K562 (cell line): ENCODE results near the gene ABCA13. TPM values are rescaled to one million over a fixed set of nuclear protein-coding genes. Genes with fewer than 3 reads are reported as not detected.

Experiments
- ATAC-seq: fragments of 200-7000 bp; cut with Tn5 transposase; 3 replicates; pipeline ENCODE4 v1.9.1; 2020; ENCODE audit warnings: moderate library complexity
- BruUV-seq: library from RNA; stranded (reverse); fragments of 400-500 nt; replicated peaks from 2 replicates; lab custom pipeline; 2021; lab: Mats Ljungman, UMichigan
- CTCF ChIA-PET: fragments of 300-600 bp; formaldehyde crosslinking; extraction: SDS; loops from one replicate; lab custom pipeline; 2021; ENCODE audit warnings: low intra/inter-chr PET ratio; lab: Yijun Ruan, JAX
- POLR2A ChIA-PET: fragments of 300-600, 350-650 bp; sonication (Branson Sonifier 250); formaldehyde crosslinking; extraction: SDS; loops from one replicate; lab custom pipeline; 2021; ENCODE audit warnings: antibody characterized with exemption, inconsistent platforms; lab: Yijun Ruan, JAX
- DNase-seq, 4 experiments: peaks; one replicate each; pipeline versions ENCODE4 v3.0.0 to v3.0.0-alpha.2; 2011 to 2018; ENCODE audit warnings: low spot score in 3 of 4, mixed read lengths in 3 of 4; ENCODE audit errors: extremely low read depth in 1 of 4
- FAIRE-seq: peaks from 2 replicates; lab custom pipeline; 2011; peaks lifted over from hg19 to GRCh38; lab: Jason Lieb, UNC
- H2AFZ ChIP-seq: 2 replicates; pipeline ENCODE4 v1.6.0; 2011; ENCODE audit warnings: low read depth, low read length, control low read depth, inconsistent platforms
- H3K27ac ChIP-seq: fragments of 200-600 bp; 3 replicates; pipeline ENCODE4 v1.8.0; 2011; ENCODE audit warnings: low read depth, mild to moderate bottlenecking, control low read depth, inconsistent platforms, low read length, moderate library complexity, mixed read lengths; ENCODE audit errors: extremely low read depth
- H3K27me3 ChIP-seq, 2 experiments: fragments of 300-600 bp in 1 of 2; 2 replicates in 1 of 2; 3 replicates in 1 of 2; pipeline versions ENCODE4 v1.6.0 to v1.8.0; 2011; ENCODE audit warnings: inconsistent platforms in 2 of 2, low read length in 2 of 2, mild to moderate bottlenecking in 1 of 2, mixed read lengths in 1 of 2, moderate library complexity in 1 of 2; ENCODE audit not compliant: control insufficient read depth in 2 of 2, insufficient read depth in 2 of 2
- H3K36me3 ChIP-seq: fragments of 300-600 bp; 3 replicates; pipeline ENCODE4 v1.8.0; 2011; ENCODE audit warnings: mild to moderate bottlenecking, low read length, inconsistent platforms; ENCODE audit not compliant: control insufficient read depth, insufficient read depth
- H3K4me1 ChIP-seq, 2 experiments: fragments of 200-600 bp in 1 of 2; replicated peaks in 1 of 2; 2 replicates in 1 of 2; 3 replicates in 1 of 2; pipeline versions ENCODE4 v1.5.1 to v1.8.0; 2011; ENCODE audit warnings: inconsistent platforms in 2 of 2, low read length in 2 of 2, mild to moderate bottlenecking in 1 of 2, mixed read lengths in 1 of 2, moderate library complexity in 1 of 2; ENCODE audit not compliant: control insufficient read depth in 2 of 2, insufficient read depth in 2 of 2
- H3K4me2 ChIP-seq: 2 replicates; pipeline ENCODE4 v1.6.1; 2011; ENCODE audit warnings: low read length, control low read depth, inconsistent platforms, mixed read lengths; ENCODE audit not compliant: insufficient read depth
- H3K4me3 ChIP-seq: fragments of 200-600 bp; sonication (generic), shearing (Covaris generic); 2 replicates; pipeline ENCODE4 v1.5.1; 2016; ENCODE audit warnings: control low read depth, inconsistent platforms
- H3K79me2 ChIP-seq: fragments of 200-600 bp; 3 replicates; pipeline ENCODE4 v1.8.0; 2011; ENCODE audit warnings: low read length, inconsistent platforms; ENCODE audit not compliant: control insufficient read depth, insufficient read depth
- H3K9ac ChIP-seq, 2 experiments: 2 replicates each; pipeline versions ENCODE4 v1.6.0 to v1.6.1; 2011; ENCODE audit warnings: low read depth in 2 of 2, low read length in 2 of 2, control low read depth in 1 of 2, inconsistent platforms in 1 of 2, mild to moderate bottlenecking in 1 of 2, mixed read lengths in 1 of 2; ENCODE audit not compliant: insufficient read depth in 1 of 2
- H3K9me1 ChIP-seq: one replicate; pipeline ENCODE4 v1.6.0; 2011; ENCODE audit warnings: inconsistent platforms, mild to moderate bottlenecking, low read length, moderate library complexity; ENCODE audit not compliant: control insufficient read depth, insufficient read depth
- H3K9me3 ChIP-seq: replicated peaks from 2 replicates; pipeline ENCODE4 v1.5.1; 2011; ENCODE audit warnings: low read depth, low read length, inconsistent platforms; ENCODE audit not compliant: control insufficient read depth, insufficient read depth
- H4K20me1 ChIP-seq: replicated peaks from 2 replicates; pipeline ENCODE4 v1.6.1; 2011; ENCODE audit warnings: low read length, inconsistent platforms, mixed read lengths; ENCODE audit not compliant: control insufficient read depth, insufficient read depth
- ATF1 ChIP-seq, 2 experiments: fragments of 450-650 bp in 1 of 2; IDR thresholded peaks; 2 replicates each; pipeline ENCODE4 v1.6.1; 2016; ENCODE audit warnings: missing compliant biosample characterization in 1 of 2, missing genetic modification characterization in 1 of 2
- CXXC5 ChIP-seq: fragments of 250-450 bp; sonication (Bioruptor Pico); IDR thresholded peaks from 2 replicates; pipeline ENCODE4 v1.8.0; 2022; ENCODE audit warnings: inconsistent platforms, mild to moderate bottlenecking, moderate library complexity
- NFIX ChIP-seq: fragments of 250-450 bp; sonication (Bioruptor Pico); IDR thresholded peaks from 2 replicates; pipeline ENCODE4 v1.4.0; 2020; ENCODE audit warnings: low read depth, mild to moderate bottlenecking, moderate library complexity
- TAF7 ChIP-seq: fragments of 450-650 bp; IDR thresholded peaks from 2 replicates; pipeline ENCODE4 v1.6.1; 2016; ENCODE audit warnings: missing genetic modification characterization, missing compliant biosample characterization
- TCF7L2 ChIP-seq: fragments of 150-350 bp; IDR thresholded peaks from 2 replicates; pipeline ENCODE4 v1.6.1; 2016; ENCODE audit warnings: low read depth, mild to moderate bottlenecking, low read length, moderate library complexity
- ZHX1 ChIP-seq: fragments of 150-350 bp; conservative IDR thresholded peaks from 2 replicates; pipeline ENCODE4 v1.6.1; 2014; ENCODE audit warnings: low read length
- ZNF589 ChIP-seq: fragments of 200-800 bp; sonication (Bioruptor generic); IDR thresholded peaks from 2 replicates; pipeline ENCODE4 v1.6.1; 2016; ENCODE audit warnings: low read depth, missing genetic modification characterization, missing compliant biosample characterization
- in situ Hi-C: fragments of 300-500 bp; cut with MboI; formaldehyde crosslinking; loops from 4 replicates; pipeline ENCODE4 v1.15.0; 2018; ENCODE audit warnings: inconsistent platforms, mixed read lengths
- intact Hi-C: fragments of 100-400 bp; cut with micrococcal nuclease; formaldehyde crosslinking; loops from 2 replicates; pipeline ENCODE4 v1.14.2; 2022
- polyA plus RNA-seq, 8 experiments: library from polyadenylated mRNA; depleted of rRNA in 4 of 8; stranded (reverse) in 5 of 8; unstranded in 3 of 8; fragments of >200 nt; fragmentation: Nextera tagmentation in 2 of 8; fragmentation: Illumina TruSeq in 1 of 8; extraction: Ambion mirVana in 2 of 8; extraction: Trizol in 1 of 8; gene quantifications; 2 replicates each; pipeline versions ENCODE4 v1.2.1 to v1.2.3, GENCODE V29; 2011 to 2014; ENCODE audit warnings: inconsistent platforms in 1 of 8, missing spikeins in 1 of 8
- total RNA-seq, 7 experiments: library from RNA; depleted of rRNA in 6 of 7; stranded (reverse); fragments of >200 nt in 6 of 7; fragmentation: Illumina TruSeq in 2 of 7; extraction: Trizol in 2 of 7; gene quantifications; 2 replicates each; pipeline versions ENCODE4 v1.2.1 to v1.2.3, GENCODE V29; 2011 to 2021; ENCODE audit warnings: low replicate concordance in 1 of 7

Gene ABCA13
- total and polyA plus RNA-seq, 9 of the 15 experiments (the other 6 are each of a cell fraction or from before 2014, with no cell fraction given): 0.14 to 1.5 (median 0.38) TPM

GRCh38 chr7:48130658-48131108 is 40.6 kb upstream of the ABCA13 start:
- intact Hi-C loops: no loop called here

More at GRCh38 chr7:48130658-48131108, 40.6 kb upstream of the ABCA13 start:
- no peak for ATAC-seq
- H3K4me1 ChIP-seq: no peaks in the 10 kb centered on the region
- H3K9me3 ChIP-seq: no peaks in the 10 kb centered on the region
- no peak for FAIRE-seq
- POLR2A ChIA-PET: no interaction called here
- no peak overlapping the region for H3K4me2 ChIP-seq
- no peak for DNase-seq
- BruUV-seq: no TSS peak
- H2AFZ ChIP-seq: no peak overlapping the region
- H3K27ac ChIP-seq: no peak overlapping the region
- no peaks in the 10 kb centered on the region for H4K20me1 ChIP-seq
- no peaks in the 10 kb centered on the region for H3K9me1 ChIP-seq
- H3K36me3 ChIP-seq: no peaks in the 10 kb centered on the region
- no peaks in the 10 kb centered on the region for H3K79me2 ChIP-seq
- H3K4me3 ChIP-seq: no peak overlapping the region
- H3K27me3 ChIP-seq: no peaks in the 10 kb centered on the region
- no peak for TF ChIP-seq CXXC5
- no peak for TF ChIP-seq ZNF589
- TF ChIP-seq TAF7: no peak
- TF ChIP-seq ATF1 (CRISPR knock-in tag; IDR thresholded peaks at IDR 0.05): no peak
- no peak for TF ChIP-seq ATF1 (tag; IDR thresholded peaks at IDR 0.05)
- no peak for TF ChIP-seq ZHX1
- TF ChIP-seq NFIX (CRISPR knock-in tag): no peak
- no peak for TF ChIP-seq TCF7L2
- CTCF ChIA-PET: no interaction called here
- in situ Hi-C loops: no loop called here
- no peak overlapping the region for H3K9ac ChIP-seq
